HepG2 (cell line): ENCODE data around the gene MRPL10. TPM values are rescaled to one million over a fixed set of nuclear protein-coding genes. Genes with fewer than 3 reads are reported as not detected.
A peak's percentile ranks its signal among the peaks of the same experiment; 100 is the strongest.

Experiments used
- BRCA1 ChIP-seq: sonication (generic); formaldehyde crosslinking; IDR thresholded peaks from 2 replicates; pipeline ENCODE4 v1.4.0; 2020; ENCODE audit warnings: missing genetic modification reagents
- EHMT2 ChIP-seq: fragments of 200-600 bp; sonication (generic); IDR thresholded peaks from 2 replicates; pipeline ENCODE4 v1.7.0; 2017; ENCODE audit warnings: antibody characterized with exemption, low read depth, low read length, borderline replicate concordance
- HES4 ChIP-seq: sonication (generic); formaldehyde crosslinking; IDR thresholded peaks from 2 replicates; pipeline ENCODE4 v1.9.0; 2021; ENCODE audit warnings: mild to moderate bottlenecking, missing genetic modification reagents, borderline replicate concordance
- HNF4G ChIP-seq, 2 experiments: sonication (generic) in 1 of 2; formaldehyde crosslinking in 1 of 2; IDR thresholded peaks; 2 replicates each; pipeline versions ENCODE4 v1.4.0 to v1.6.1; 2011 to 2020; ENCODE audit warnings: borderline replicate concordance in 2 of 2, low read depth in 2 of 2, mild to moderate bottlenecking in 2 of 2, low read length in 1 of 2, missing genetic modification reagents in 1 of 2, moderate library complexity in 1 of 2
- MAFK ChIP-seq, 2 experiments: IDR thresholded peaks in 1 of 2; conservative IDR thresholded peaks in 1 of 2; 2 replicates each; pipeline ENCODE4 v1.6.1; 2011; ENCODE audit warnings: improper control_type of control experiment in 2 of 2, low read length in 2 of 2
- PCBP2 ChIP-seq: fragments of 200-400 bp; formaldehyde crosslinking; optimal IDR thresholded peaks from 2 replicates; pipeline ENCODE3; 2018; ENCODE audit warnings: low read length, low read depth; ENCODE audit not compliant: poor library complexity, severe bottlenecking
- POGZ ChIP-seq: sonication (generic); formaldehyde crosslinking; IDR thresholded peaks from 2 replicates; pipeline ENCODE4 v1.4.0; 2020; ENCODE audit warnings: mild to moderate bottlenecking, missing genetic modification reagents
- SCMH1 ChIP-seq: sonication (generic); formaldehyde crosslinking; IDR thresholded peaks from 2 replicates; pipeline ENCODE4 v1.9.0; 2021; ENCODE audit warnings: missing genetic modification reagents, mild to moderate bottlenecking, borderline replicate concordance
- SMARCE1 ChIP-seq: fragments of 450-650 bp; IDR thresholded peaks from 2 replicates; pipeline ENCODE4 v1.6.1; 2017; ENCODE audit warnings: borderline replicate concordance
- SP4 ChIP-seq: sonication (generic); formaldehyde crosslinking; IDR thresholded peaks from 2 replicates; pipeline ENCODE4 v1.8.1; 2023; ENCODE audit warnings: mild to moderate bottlenecking, missing genetic modification reagents
- ZNF878 ChIP-seq: sonication (generic); formaldehyde crosslinking; IDR thresholded peaks from 2 replicates; pipeline ENCODE4 v1.8.1; 2023; ENCODE audit warnings: mild to moderate bottlenecking, missing genetic modification reagents, moderate library complexity
- polyA plus RNA-seq, 8 experiments: library from polyadenylated mRNA; depleted of rRNA in 3 of 8; stranded (reverse) in 7 of 8; unstranded in 1 of 8; fragments of >200 nt; fragmentation: Illumina TruSeq in 4 of 8; extraction: Trizol in 4 of 8; gene quantifications; 2 replicates each; pipeline versions ENCODE4 v1.2.1 to v1.2.3, GENCODE V29; 2011 to 2016; ENCODE audit warnings: low read depth in 4 of 8, missing spikeins in 1 of 8, mixed read lengths in 1 of 8; ENCODE audit not compliant: insufficient read depth in 1 of 8
- total RNA-seq, 5 experiments: library from RNA; depleted of rRNA; stranded (reverse); fragments of >200 nt; fragmentation: Illumina TruSeq; extraction: Trizol; gene quantifications; 2 replicates each; pipeline ENCODE4 v1.2.3, GENCODE V29; 2016; ENCODE audit warnings: low read depth in 1 of 5
- TF ChIP-seq, protein P1 (sequence below): sonication (generic); formaldehyde crosslinking; IDR thresholded peaks from 2 replicates; pipeline ENCODE4 v1.4.0; 2020; ENCODE audit warnings: missing genetic modification reagents
- TF ChIP-seq, protein P2 (sequence below): sonication (generic); formaldehyde crosslinking; IDR thresholded peaks from 2 replicates; pipeline ENCODE4 v1.8.1; 2023; ENCODE audit warnings: mild to moderate bottlenecking, moderate library complexity, missing genetic modification reagents
- TF ChIP-seq, protein P3 (sequence below): sonication (generic); formaldehyde crosslinking; IDR thresholded peaks from 2 replicates; pipeline ENCODE4 v1.5.0; 2020; ENCODE audit warnings: mild to moderate bottlenecking, missing genetic modification reagents, moderate library complexity
- TF ChIP-seq, protein P4 (sequence below): sonication (generic); formaldehyde crosslinking; IDR thresholded peaks from 2 replicates; pipeline ENCODE4 v1.8.1; 2023; ENCODE audit warnings: mild to moderate bottlenecking, inconsistent platforms, moderate library complexity, missing genetic modification reagents, borderline replicate concordance
- TF ChIP-seq, protein P5 (sequence below): sonication (generic); formaldehyde crosslinking; IDR thresholded peaks from 2 replicates; pipeline ENCODE4 v1.5.0; 2020; ENCODE audit warnings: missing genetic modification reagents, mild to moderate bottlenecking, borderline replicate concordance
- TF ChIP-seq, protein P6 (sequence below): sonication (generic); formaldehyde crosslinking; IDR thresholded peaks from 2 replicates; pipeline ENCODE4 v1.4.0; 2020; ENCODE audit warnings: mild to moderate bottlenecking, low read depth, missing genetic modification reagents

Gene MRPL10
- total and polyA plus RNA-seq, 2 of the 13 experiments (the other 11 are each of a cell fraction or from before 2014, with no cell fraction given) = 56.7 to 149 TPM

DNA sequence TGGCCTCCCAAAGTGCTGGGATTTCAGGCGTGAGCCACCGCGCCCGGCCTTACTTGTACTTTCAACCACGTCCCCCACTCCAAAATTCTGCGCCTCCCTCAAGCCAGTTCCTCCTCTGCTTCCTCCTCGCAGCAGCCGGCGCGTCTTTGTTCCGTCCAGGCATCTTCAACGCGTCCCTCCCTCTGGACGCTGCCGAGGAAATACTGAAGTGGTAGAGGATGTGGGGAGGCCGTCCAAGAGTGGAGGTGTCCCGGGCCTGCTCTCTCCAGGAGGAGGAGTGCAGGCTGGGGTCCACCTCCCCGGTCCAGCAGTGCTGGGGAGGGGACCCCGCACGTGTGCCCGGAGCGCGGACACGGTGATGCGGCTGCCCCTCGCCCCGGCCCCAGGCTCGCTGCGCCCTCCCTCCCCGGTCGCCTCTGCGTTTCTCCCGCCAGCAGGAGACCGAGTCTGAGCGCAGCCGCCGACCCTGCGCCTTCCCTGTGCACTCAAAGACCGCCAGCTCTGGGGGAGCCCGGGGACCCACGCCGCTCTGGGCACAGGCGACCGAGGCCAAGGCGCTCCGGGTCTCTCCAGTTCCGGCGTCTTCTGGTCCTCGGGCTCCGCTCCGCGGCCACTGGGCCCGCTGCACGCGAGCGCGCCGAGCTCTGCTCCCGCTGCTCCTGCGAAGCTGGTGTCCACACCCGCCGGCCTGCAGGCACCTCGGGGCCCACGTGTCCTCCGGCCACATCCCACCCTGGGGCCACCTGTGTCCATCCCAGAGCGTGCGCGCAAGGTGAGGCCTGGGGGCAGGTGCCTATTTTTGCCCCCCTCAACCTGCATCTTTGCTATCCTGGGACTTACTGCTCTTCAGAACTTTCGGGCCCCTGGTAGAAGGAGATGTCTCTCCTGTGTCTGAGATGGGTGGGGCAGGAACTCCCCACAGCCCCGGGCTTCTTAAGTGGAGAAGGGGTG is 41.5 kb downstream of the MRPL10 start (continued):
- TF ChIP-seq, protein P1, sequence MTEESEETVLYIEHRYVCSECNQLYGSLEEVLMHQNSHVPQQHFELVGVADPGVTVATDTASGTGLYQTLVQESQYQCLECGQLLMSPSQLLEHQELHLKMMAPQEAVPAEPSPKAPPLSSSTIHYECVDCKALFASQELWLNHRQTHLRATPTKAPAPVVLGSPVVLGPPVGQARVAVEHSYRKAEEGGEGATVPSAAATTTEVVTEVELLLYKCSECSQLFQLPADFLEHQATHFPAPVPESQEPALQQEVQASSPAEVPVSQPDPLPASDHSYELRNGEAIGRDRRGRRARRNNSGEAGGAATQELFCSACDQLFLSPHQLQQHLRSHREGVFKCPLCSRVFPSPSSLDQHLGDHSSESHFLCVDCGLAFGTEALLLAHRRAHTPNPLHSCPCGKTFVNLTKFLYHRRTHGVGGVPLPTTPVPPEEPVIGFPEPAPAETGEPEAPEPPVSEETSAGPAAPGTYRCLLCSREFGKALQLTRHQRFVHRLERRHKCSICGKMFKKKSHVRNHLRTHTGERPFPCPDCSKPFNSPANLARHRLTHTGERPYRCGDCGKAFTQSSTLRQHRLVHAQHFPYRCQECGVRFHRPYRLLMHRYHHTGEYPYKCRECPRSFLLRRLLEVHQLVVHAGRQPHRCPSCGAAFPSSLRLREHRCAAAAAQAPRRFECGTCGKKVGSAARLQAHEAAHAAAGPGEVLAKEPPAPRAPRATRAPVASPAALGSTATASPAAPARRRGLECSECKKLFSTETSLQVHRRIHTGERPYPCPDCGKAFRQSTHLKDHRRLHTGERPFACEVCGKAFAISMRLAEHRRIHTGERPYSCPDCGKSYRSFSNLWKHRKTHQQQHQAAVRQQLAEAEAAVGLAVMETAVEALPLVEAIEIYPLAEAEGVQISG (CRISPR knock-in tag) = 0 out of 2 replicates have a peak, but pooled peaks have one; percentile 41
- TF ChIP-seq, protein P2, sequence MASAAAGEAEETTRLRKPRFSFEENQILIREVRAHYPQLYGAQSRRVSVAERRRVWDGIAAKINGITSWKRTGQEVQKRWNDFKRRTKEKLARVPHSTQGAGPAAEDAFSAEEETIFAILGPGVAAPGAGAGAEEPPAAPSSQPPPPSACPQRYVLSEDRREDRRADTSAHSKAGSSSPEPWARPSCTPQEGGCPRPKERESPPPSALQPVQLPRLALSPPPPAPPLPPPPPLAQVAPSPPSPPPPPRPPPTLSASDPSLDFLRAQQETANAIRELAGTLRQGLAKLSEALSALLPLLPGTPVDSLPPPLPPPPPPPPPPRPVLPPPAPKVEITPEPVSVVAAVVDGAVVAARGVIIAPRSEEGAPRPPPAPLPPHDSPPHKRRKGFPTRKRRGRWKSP (CRISPR knock-in tag) = peak; percentile 39; the same call in 1 of the 2 replicates
- TF ChIP-seq EHMT2 (no peak), MAFK (conservative IDR thresholded peaks at IDR 0.05 in 1 of 2, IDR thresholded peaks at IDR 0.05 in 1 of 2; ENCODE audit: low read length in 2 of 2) (no peak), HES4 (CRISPR knock-in tag) (no peak), SP4 (CRISPR knock-in tag) (0 out of 2 replicates have a peak, but pooled peaks have one; percentile 43), SMARCE1 (no peak), POGZ (CRISPR knock-in tag) (no peak), BRCA1 (no peak), PCBP2 (no peak), SCMH1 (CRISPR knock-in tag) (no peak), HNF4G (IDR thresholded peaks at IDR 0.05; ENCODE audit: borderline replicate concordance, low read depth, low read length) (no peak), HNF4G (CRISPR knock-in tag; IDR thresholded peaks at IDR 0.05; ENCODE audit: borderline replicate concordance, low read depth) (no peak), ZNF878 (CRISPR knock-in tag) (no peak)
- TF ChIP-seq, protein P3, sequence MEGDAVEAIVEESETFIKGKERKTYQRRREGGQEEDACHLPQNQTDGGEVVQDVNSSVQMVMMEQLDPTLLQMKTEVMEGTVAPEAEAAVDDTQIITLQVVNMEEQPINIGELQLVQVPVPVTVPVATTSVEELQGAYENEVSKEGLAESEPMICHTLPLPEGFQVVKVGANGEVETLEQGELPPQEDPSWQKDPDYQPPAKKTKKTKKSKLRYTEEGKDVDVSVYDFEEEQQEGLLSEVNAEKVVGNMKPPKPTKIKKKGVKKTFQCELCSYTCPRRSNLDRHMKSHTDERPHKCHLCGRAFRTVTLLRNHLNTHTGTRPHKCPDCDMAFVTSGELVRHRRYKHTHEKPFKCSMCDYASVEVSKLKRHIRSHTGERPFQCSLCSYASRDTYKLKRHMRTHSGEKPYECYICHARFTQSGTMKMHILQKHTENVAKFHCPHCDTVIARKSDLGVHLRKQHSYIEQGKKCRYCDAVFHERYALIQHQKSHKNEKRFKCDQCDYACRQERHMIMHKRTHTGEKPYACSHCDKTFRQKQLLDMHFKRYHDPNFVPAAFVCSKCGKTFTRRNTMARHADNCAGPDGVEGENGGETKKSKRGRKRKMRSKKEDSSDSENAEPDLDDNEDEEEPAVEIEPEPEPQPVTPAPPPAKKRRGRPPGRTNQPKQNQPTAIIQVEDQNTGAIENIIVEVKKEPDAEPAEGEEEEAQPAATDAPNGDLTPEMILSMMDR (CRISPR knock-in tag) = peak; percentile 77
- TF ChIP-seq, protein P4, sequence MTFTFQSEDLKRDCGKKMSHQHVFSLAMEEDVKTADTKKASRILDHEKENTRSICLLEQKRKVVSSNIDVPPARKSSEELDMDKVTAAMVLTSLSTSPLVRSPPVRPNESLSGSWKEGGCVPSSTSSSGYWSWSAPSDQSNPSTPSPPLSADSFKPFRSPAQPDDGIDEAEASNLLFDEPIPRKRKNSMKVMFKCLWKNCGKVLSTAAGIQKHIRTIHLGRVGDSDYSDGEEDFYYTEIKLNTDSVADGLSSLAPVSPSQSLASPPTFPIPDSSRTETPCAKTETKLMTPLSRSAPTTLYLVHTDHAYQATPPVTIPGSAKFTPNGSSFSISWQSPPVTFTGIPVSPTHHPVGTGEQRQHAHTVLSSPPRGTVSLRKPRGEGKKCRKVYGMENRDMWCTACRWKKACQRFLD (CRISPR knock-in tag) = no peak
- TF ChIP-seq, protein P5, sequence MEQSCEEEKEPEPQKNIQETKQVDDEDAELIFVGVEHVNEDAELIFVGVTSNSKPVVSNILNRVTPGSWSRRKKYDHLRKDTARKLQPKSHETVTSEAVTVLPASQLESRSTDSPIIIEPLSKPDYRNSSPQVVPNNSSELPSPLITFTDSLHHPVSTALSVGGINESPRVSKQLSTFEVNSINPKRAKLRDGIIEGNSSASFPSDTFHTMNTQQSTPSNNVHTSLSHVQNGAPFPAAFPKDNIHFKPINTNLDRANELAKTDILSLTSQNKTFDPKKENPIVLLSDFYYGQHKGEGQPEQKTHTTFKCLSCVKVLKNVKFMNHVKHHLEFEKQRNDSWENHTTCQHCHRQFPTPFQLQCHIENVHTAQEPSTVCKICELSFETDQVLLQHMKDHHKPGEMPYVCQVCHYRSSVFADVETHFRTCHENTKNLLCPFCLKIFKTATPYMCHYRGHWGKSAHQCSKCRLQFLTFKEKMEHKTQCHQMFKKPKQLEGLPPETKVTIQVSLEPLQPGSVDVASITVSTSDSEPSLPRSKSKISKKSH (CRISPR knock-in tag) = 0 out of 2 replicates have a peak, but pooled peaks have one; percentile 75
- TF ChIP-seq, protein P6, sequence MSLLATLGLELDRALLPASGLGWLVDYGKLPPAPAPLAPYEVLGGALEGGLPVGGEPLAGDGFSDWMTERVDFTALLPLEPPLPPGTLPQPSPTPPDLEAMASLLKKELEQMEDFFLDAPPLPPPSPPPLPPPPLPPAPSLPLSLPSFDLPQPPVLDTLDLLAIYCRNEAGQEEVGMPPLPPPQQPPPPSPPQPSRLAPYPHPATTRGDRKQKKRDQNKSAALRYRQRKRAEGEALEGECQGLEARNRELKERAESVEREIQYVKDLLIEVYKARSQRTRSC = no peak
